Measurements from ENCODE around the gene MRPL1. TPM values are rescaled to one million over a fixed set of nuclear protein-coding genes. Genes with fewer than 3 reads are reported as not detected.

Gene MRPL1
- total and polyA plus RNA-seq, 4 donors = 10.5 to 20.6 (median 16.1) TPM

DNA sequence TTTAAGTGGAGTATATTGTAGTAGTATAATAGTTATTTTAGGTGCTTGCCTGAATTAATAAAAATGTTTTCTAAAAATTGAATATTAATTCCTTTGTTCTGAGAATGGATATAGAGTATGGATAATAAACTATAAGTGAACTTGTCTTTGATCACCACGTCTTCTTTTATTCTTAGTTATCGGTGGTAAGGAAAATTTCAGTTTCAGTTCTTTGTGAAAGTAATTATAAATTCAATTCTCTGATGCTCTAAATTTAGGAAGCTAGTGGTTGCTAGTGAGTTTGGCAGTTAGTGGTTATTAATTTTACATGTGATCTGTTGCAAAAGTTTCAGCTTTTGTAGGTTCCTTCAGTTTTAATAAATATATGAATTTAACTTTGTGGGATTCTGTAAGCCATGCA, 30.8 kb downstream of the MRPL1 start (continued):
- TF ChIP-seq, protein P1, sequence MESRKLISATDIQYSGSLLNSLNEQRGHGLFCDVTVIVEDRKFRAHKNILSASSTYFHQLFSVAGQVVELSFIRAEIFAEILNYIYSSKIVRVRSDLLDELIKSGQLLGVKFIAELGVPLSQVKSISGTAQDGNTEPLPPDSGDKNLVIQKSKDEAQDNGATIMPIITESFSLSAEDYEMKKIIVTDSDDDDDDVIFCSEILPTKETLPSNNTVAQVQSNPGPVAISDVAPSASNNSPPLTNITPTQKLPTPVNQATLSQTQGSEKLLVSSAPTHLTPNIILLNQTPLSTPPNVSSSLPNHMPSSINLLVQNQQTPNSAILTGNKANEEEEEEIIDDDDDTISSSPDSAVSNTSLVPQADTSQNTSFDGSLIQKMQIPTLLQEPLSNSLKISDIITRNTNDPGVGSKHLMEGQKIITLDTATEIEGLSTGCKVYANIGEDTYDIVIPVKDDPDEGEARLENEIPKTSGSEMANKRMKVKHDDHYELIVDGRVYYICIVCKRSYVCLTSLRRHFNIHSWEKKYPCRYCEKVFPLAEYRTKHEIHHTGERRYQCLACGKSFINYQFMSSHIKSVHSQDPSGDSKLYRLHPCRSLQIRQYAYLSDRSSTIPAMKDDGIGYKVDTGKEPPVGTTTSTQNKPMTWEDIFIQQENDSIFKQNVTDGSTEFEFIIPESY (IDR thresholded peaks at IDR 0.05) = no peak
- no peak for TF ChIP-seq FOXA1 (IDR thresholded peaks at IDR 0.05)
- TF ChIP-seq RXRA (IDR thresholded peaks at IDR 0.05) = no peak
- TF ChIP-seq NR2F2 (IDR thresholded peaks at IDR 0.05) = no peak
- no peak for TF ChIP-seq HNF4G (IDR thresholded peaks at IDR 0.05)

DNA sequence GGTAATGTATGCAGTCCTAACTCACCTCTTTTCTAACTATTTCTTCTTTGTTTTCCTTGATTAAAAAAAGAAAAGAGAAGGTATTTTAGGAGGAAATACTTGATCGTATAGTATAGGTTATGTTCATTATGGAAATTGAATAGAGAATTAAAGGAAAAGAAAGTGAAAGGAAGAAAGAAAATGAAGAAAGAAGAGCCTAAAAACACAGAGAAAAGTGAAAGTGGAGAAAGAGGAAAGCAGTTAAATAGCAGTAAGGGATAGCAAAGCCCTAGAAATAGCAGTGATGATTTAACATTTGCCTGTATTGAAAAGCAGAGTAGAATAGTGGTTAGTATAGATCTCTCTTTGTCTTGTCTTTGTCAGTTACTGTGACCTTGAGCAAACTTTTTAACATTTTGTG, 37.0 kb downstream of the MRPL1 start:
- no peak overlapping the region for H3K9ac ChIP-seq (ENCODE audit: low read depth in 1 of 2, low read length in 2 of 2)
- no peaks in the 10 kb centered on the region for H3K9me3 ChIP-seq (ENCODE audit: control insufficient read depth in 4 of 4, low read length in 3 of 4)
- TF ChIP-seq YY1 (IDR thresholded peaks at IDR 0.05) (no peak), RXRA (IDR thresholded peaks at IDR 0.05) (no peak), GABPA (IDR thresholded peaks at IDR 0.05 in 1 of 2, conservative IDR thresholded peaks at IDR 0.05 in 1 of 2) (no peak), TAF1 (conservative IDR thresholded peaks at IDR 0.05) (no peak), NR2F2 (IDR thresholded peaks at IDR 0.05) (no peak), JUND (IDR thresholded peaks at IDR 0.05) (no peak), RAD21 (IDR thresholded peaks at IDR 0.05) (no peak), HNF4A (conservative IDR thresholded peaks at IDR 0.05) (no peak), SP1 (IDR thresholded peaks at IDR 0.05) (no peak)
- TF ChIP-seq, protein P2, sequence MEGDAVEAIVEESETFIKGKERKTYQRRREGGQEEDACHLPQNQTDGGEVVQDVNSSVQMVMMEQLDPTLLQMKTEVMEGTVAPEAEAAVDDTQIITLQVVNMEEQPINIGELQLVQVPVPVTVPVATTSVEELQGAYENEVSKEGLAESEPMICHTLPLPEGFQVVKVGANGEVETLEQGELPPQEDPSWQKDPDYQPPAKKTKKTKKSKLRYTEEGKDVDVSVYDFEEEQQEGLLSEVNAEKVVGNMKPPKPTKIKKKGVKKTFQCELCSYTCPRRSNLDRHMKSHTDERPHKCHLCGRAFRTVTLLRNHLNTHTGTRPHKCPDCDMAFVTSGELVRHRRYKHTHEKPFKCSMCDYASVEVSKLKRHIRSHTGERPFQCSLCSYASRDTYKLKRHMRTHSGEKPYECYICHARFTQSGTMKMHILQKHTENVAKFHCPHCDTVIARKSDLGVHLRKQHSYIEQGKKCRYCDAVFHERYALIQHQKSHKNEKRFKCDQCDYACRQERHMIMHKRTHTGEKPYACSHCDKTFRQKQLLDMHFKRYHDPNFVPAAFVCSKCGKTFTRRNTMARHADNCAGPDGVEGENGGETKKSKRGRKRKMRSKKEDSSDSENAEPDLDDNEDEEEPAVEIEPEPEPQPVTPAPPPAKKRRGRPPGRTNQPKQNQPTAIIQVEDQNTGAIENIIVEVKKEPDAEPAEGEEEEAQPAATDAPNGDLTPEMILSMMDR (IDR thresholded peaks at IDR 0.05; ENCODE audit: low read depth, low read length, missing input control) = no peak
- TF ChIP-seq, protein P3, sequence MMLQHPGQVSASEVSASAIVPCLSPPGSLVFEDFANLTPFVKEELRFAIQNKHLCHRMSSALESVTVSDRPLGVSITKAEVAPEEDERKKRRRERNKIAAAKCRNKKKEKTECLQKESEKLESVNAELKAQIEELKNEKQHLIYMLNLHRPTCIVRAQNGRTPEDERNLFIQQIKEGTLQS (IDR thresholded peaks at IDR 0.05) = no peak
- TF ChIP-seq, protein P4, sequence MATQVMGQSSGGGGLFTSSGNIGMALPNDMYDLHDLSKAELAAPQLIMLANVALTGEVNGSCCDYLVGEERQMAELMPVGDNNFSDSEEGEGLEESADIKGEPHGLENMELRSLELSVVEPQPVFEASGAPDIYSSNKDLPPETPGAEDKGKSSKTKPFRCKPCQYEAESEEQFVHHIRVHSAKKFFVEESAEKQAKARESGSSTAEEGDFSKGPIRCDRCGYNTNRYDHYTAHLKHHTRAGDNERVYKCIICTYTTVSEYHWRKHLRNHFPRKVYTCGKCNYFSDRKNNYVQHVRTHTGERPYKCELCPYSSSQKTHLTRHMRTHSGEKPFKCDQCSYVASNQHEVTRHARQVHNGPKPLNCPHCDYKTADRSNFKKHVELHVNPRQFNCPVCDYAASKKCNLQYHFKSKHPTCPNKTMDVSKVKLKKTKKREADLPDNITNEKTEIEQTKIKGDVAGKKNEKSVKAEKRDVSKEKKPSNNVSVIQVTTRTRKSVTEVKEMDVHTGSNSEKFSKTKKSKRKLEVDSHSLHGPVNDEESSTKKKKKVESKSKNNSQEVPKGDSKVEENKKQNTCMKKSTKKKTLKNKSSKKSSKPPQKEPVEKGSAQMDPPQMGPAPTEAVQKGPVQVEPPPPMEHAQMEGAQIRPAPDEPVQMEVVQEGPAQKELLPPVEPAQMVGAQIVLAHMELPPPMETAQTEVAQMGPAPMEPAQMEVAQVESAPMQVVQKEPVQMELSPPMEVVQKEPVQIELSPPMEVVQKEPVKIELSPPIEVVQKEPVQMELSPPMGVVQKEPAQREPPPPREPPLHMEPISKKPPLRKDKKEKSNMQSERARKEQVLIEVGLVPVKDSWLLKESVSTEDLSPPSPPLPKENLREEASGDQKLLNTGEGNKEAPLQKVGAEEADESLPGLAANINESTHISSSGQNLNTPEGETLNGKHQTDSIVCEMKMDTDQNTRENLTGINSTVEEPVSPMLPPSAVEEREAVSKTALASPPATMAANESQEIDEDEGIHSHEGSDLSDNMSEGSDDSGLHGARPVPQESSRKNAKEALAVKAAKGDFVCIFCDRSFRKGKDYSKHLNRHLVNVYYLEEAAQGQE (IDR thresholded peaks at IDR 0.05) = no peak
- TF ChIP-seq, protein P5, sequence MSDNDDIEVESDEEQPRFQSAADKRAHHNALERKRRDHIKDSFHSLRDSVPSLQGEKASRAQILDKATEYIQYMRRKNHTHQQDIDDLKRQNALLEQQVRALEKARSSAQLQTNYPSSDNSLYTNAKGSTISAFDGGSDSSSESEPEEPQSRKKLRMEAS (IDR thresholded peaks at IDR 0.05) = no peak
- peaks cover 0 to 11% (median 6%) of the 10 kb centered on the region in 4 donors for H3K36me3 ChIP-seq (ENCODE audit: control insufficient read depth in 4 of 4, insufficient read depth in 3 of 4, low read depth in 1 of 4, low read length in 3 of 4)
- no peaks in the 10 kb centered on the region for H3K4me1 ChIP-seq (ENCODE audit: control insufficient read depth in 4 of 4, insufficient read depth in 4 of 4, low read length in 3 of 4)
- DNase-seq (ENCODE audit: low spot score) = no peak
- WGBS = 76% methylated on average over 1 of the region's 1 CpG
- no peak overlapping the region for H3K4me3 ChIP-seq (ENCODE audit: low read depth in 1 of 3, low read length in 3 of 3)
- no peak overlapping the region for H3K27ac ChIP-seq (ENCODE audit: low read depth in 1 of 2, low read length in 2 of 2)
- H3K27me3 ChIP-seq (ENCODE audit: control insufficient read depth in 4 of 4, insufficient read depth in 4 of 4, low read length in 3 of 4) = no peaks in the 10 kb centered on the region
